Right atrium auricular region (tissue), 2 donors: ENCODE measurements around the gene TTLL5. TPM values are rescaled to one million over a fixed set of nuclear protein-coding genes. Genes with fewer than 3 reads are reported as not detected.

ENCODE experiments used
- DNase-seq: peaks from one replicate; pipeline ENCODE4 v3.0.0-alpha.2; 2019; ENCODE audit warnings: low spot score
- H3K27ac ChIP-seq, 2 donors: fragments of 200-600 bp; sonication (generic); 1 replicate in 1 of 2; 2 replicates in 1 of 2; pipeline ENCODE4 v1.5.1; 2016 to 2019
- H3K27me3 ChIP-seq, 2 donors: fragments of 200-600 bp; sonication (generic); one replicate each; pipeline versions ENCODE4 v1.5.1 to v1.6.0; 2017 to 2019
- H3K36me3 ChIP-seq: fragments of 200-600 bp; sonication (generic); one replicate; pipeline ENCODE4 v1.5.1; 2016
- H3K4me1 ChIP-seq, 2 donors: fragments of 200-600 bp; sonication (generic); one replicate each; pipeline versions ENCODE4 v1.5.1 to v1.6.0; 2017 to 2019
- H3K4me3 ChIP-seq, 2 donors: fragments of 200-600 bp; sonication (generic); 1 replicate in 1 of 2; 2 replicates in 1 of 2; pipeline ENCODE4 v1.5.1; 2017 to 2019; ENCODE audit warnings: mild to moderate bottlenecking in 1 of 2, moderate library complexity in 1 of 2
- H3K9me3 ChIP-seq, 2 donors: fragments of 200-600 bp; sonication (generic); one replicate each; pipeline ENCODE4 v1.5.1; 2019
- total RNA-seq, 2 donors: library from RNA; depleted of rRNA; stranded (reverse); fragments of >200 nt; gene quantifications; one replicate each; pipeline ENCODE4 v1.1.0, GENCODE V29; 2016
- TF ChIP-seq, protein P1 (sequence below), 2 donors: fragments of 200-600 bp; sonication (generic); IDR thresholded peaks; one replicate each; pipeline ENCODE4 v1.5.1; 2019; ENCODE audit warnings: antibody characterized with exemption in 2 of 2

The TTLL5 gene
- total RNA-seq, 2 donors from 2014 or later = 15.3 to 22.6 TPM

DNA sequence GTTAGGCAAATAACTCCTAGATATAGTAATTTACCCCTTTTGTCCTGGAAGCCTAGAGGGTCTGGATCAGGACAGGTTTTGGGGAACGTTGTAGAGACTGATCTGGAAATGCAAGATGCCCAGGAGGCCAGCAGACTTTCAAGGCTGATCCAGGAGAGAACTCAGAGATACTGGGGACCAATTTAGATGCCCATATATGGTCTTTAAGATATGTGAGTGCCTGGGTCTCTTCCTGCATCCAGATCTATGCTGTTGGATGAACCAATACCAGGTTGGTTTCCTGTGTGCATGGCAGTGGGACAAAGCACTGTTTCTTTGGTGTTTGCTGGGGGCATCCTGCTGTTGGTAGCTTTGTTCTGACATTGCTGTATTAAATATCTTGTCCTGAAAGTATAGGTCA is 5.8 kb upstream of the TTLL5 start:
- Histone ChIP-seq H3K9me3 (no peaks in the 10 kb centered on the region), H3K27ac (no peak overlapping the region), H3K4me3 (no peak overlapping the region), H3K36me3 (peaks cover 37% of the 10 kb centered on the region), H3K4me1 (peaks cover 0 to 10% of the 10 kb centered on the region in 2 donors), H3K27me3 (no peaks in the 10 kb centered on the region)
- TF ChIP-seq, protein P1, sequence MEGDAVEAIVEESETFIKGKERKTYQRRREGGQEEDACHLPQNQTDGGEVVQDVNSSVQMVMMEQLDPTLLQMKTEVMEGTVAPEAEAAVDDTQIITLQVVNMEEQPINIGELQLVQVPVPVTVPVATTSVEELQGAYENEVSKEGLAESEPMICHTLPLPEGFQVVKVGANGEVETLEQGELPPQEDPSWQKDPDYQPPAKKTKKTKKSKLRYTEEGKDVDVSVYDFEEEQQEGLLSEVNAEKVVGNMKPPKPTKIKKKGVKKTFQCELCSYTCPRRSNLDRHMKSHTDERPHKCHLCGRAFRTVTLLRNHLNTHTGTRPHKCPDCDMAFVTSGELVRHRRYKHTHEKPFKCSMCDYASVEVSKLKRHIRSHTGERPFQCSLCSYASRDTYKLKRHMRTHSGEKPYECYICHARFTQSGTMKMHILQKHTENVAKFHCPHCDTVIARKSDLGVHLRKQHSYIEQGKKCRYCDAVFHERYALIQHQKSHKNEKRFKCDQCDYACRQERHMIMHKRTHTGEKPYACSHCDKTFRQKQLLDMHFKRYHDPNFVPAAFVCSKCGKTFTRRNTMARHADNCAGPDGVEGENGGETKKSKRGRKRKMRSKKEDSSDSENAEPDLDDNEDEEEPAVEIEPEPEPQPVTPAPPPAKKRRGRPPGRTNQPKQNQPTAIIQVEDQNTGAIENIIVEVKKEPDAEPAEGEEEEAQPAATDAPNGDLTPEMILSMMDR (IDR thresholded peaks at IDR 0.05) = no peak
- no peak for DNase-seq

DNA sequence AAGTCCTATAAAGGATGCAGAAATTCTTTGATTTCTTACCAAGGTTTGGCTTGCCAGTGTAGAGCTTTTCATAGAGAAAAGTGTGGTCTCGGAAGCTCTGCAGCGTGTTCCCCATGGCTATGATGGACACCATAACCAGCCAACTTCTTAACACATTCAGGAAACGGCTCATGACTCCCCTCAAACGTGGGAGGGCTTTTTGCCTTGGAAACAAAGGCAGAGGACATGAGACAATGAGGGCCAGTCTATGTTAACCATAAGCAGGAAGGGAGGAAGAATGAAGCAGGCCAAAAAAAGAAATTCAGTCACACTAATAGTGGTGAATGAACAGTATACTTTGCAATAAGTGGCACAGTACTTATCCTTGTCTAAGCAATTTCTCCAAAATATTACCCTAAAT is 3.7 kb upstream of the TTLL5 start:
- DNase-seq = no peak
- H3K4me1 ChIP-seq = peaks cover 0 to 19% of the 10 kb centered on the region in 2 donors
- TF ChIP-seq, protein P1 (IDR thresholded peaks at IDR 0.05) = no peak
- no peak overlapping the region for H3K27ac ChIP-seq
- H3K27me3 ChIP-seq = no peaks in the 10 kb centered on the region
- H3K9me3 ChIP-seq = no peaks in the 10 kb centered on the region
- no peak overlapping the region for H3K4me3 ChIP-seq
- H3K36me3 ChIP-seq = peaks cover 17% of the 10 kb centered on the region

DNA sequence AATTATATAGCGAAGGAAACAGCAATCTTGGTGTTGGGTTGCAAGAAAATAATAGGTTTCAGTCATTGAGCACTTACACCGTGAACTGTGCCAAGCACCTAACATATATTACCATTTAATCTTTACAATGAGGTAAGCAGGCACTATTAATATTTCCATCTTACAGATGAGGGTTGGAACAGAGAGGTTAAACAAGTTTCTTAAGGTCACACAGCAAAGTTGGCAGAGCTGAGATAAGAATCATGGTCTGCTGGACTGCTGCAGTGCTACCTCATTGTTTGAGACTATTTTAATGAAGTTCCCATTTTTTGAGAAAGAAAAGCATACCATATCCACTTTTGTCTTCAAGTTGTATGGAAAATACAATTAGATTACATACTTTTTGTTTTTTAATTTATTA is 2.1 kb upstream of the TTLL5 start:
- Histone ChIP-seq H3K27me3 (no peaks in the 10 kb centered on the region), H3K9me3 (no peaks in the 10 kb centered on the region), H3K36me3 (peaks cover 10% of the 10 kb centered on the region), H3K4me1 (peaks cover 0 to 17% of the 10 kb centered on the region in 2 donors), H3K27ac (no peak overlapping the region), H3K4me3 (no peak overlapping the region)
- TF ChIP-seq, protein P1 (IDR thresholded peaks at IDR 0.05) = no peak
- no peak for DNase-seq

DNA sequence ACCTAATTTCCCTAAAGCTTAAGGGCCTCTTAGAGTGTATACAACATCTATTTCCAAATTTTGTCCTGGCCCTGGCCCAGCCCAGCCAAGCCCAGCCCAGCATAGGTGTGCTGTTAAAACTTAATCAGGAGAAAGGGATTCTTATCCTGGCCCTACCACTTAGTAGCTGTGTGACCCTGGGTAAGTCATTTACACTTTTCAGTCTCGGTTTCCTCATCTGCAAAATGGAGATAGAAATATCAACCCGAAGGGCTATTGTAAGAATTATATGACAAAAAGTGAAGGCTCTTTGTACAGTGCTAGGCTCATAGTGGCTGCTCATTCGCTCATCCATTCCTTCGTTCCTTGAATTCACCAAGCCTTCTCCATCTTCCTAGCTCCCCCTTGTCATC is 812 bp upstream of the TTLL5 start:
- H3K4me1 ChIP-seq = peaks cover 0 to 16% of the 10 kb centered on the region in 2 donors
- H3K27ac ChIP-seq = peak overlapping the region; percentile 80 to 82
- no peaks in the 10 kb centered on the region for H3K9me3 ChIP-seq
- peak overlapping the region; percentile 73 to 93 for H3K4me3 ChIP-seq
- no peaks in the 10 kb centered on the region for H3K27me3 ChIP-seq
- TF ChIP-seq, protein P1 (IDR thresholded peaks at IDR 0.05) = no peak
- no peak for DNase-seq
- peaks cover 5% of the 10 kb centered on the region for H3K36me3 ChIP-seq

DNA sequence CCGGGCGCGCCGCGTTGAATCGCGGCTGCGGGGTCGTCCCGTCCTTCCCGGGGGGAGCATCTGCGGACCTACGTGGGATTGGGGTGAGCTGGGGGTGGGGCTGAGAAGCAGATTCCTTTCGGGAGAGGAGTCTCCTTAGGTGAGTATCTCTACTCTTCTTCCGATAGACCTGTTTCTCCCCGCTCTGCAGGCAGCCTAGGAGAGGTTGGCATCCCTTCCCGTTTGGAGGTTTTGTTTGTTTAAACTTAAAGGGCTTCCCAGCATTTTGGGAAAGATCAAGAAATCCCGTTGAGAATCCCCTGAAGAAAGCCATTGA is 411 bp downstream of the TTLL5 start:
- TF ChIP-seq, protein P1 (IDR thresholded peaks at IDR 0.05) = no peak
- no peaks in the 10 kb centered on the region for H3K9me3 ChIP-seq
- H3K27me3 ChIP-seq = no peaks in the 10 kb centered on the region
- no peak for DNase-seq
- H3K27ac ChIP-seq = peak overlapping the region; percentile 80 to 82
- H3K36me3 ChIP-seq = peaks cover 5% of the 10 kb centered on the region
- H3K4me1 ChIP-seq = peaks cover 0 to 16% of the 10 kb centered on the region in 2 donors
- H3K4me3 ChIP-seq = peak overlapping the region; percentile 73 to 93

DNA sequence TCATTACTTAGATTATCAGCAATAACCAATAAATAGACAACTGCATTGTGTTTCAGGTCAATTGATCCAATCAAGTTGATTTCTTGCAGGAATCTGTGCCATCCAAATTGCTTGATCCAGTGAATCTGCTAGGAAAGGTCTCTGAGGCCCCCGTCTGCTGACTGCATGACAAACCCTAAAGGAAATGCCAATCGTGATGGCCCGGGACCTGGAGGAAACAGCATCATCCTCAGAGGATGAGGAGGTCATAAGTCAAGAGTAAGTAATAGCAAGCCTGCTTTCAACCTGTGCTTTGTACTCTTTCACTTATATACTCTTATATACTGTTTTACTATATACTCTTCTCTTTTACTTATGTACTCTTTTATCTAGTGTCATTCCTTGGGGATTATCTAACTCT is 1.9 kb downstream of the TTLL5 start:
- Histone ChIP-seq H3K4me3 (no peak overlapping the region), H3K36me3 (no peaks in the 10 kb centered on the region), H3K27me3 (no peaks in the 10 kb centered on the region), H3K4me1 (peaks cover 0 to 16% of the 10 kb centered on the region in 2 donors), H3K9me3 (no peaks in the 10 kb centered on the region), H3K27ac (no peak overlapping the region)
- no peak for DNase-seq
- TF ChIP-seq, protein P1 (IDR thresholded peaks at IDR 0.05) = no peak
